Measurements from ENCODE around the gene GRK6.

GRK6 gene

GRCh38 chr5:177426566-177427210 lies at the start of gene GRK6:
TSS of gene GRK6 (plus strand) at chr5:177426676. CDS start at chr5:177426846, 170 bp downstream.
- DNase-seq = no peak

- DNase-seq = no peak
Observed at GRCh38 chr5:177377851-177378776, 48.4 kb upstream of the GRK6 start.

GRCh38 chr5:177378884-177379883 lies 47.3 kb upstream of the GRK6 start:
- no peak for DNase-seq

DNA sequence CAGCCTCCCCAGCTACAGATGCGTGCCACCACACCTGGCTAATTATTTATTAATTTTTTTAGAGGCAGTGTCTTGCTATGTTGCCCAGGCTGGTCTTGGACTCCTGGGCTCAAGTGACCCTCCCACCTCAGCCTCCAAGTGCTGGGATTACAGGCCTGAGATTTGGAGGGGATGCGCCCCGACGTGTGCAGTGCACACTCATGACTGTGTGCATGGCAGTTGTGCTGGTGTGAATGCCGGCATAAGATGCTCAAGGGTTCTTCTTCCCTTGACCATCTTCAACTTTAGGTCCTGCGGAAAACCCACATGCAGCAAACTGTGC lies 45.7 kb upstream of the GRK6 start:
- no peak for DNase-seq

GRCh38 chr5:177382423-177383029 lies 44.0 kb upstream of the GRK6 start:
- no peak for DNase-seq

- DNase-seq = no peak
Observed at GRCh38 chr5:177383181-177383580, 43.3 kb upstream of the GRK6 start.

- no peak for DNase-seq
Observed at GRCh38 chr5:177384134-177384533, 42.3 kb upstream of the GRK6 start, which contains the start of gene SLC34A1. TSS of gene SLC34A1 (plus strand) at chr5:177384434. CDS start at chr5:177385742, 1,308 bp downstream.

GRCh38 chr5:177385720-177386119 lies 40.8 kb upstream of the GRK6 start:
- no peak for DNase-seq

DNA sequence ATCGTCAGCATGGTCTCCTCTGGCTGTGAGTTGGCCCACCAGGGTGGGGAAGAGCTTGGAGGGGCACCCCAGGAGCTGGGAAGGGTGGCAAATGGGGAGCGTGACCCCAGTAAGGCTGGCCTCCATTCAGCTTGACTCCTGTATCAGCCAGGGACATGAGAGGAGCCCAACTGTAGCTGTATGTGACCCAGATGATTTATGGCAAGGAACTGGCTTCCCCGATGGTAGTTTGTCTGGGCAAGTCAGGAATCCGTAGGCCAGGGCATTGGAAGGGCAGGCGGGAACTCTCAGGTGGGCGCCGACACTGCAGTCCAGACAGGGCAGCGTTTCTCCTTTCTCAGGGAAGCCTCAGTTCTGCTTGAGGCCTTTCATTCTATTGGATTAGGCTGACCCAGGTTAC lies 39.9 kb upstream of the GRK6 start:
- no peak for DNase-seq

DNA sequence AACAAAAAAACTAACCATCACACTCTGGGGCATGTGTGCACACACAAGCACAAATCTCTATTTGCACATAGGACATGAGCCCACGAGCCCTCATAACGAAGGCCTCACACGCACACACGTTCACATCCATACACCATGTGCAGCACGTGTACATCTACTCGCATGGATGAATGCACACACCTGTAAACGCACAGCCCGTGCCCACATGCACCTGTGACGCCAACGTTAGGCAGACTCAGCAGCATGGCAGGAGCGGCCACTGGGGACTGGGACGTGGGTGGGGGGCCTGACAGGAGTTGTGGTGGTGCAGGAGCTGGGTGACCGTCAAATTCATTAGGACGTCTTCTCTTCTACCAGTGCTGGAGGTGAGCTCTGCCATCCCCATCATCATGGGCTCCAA lies 39.1 kb upstream of the GRK6 start:
- no peak for DNase-seq

GRCh38 chr5:177388521-177389052 lies 37.9 kb upstream of the GRK6 start:
- no peak for DNase-seq

- no peak for DNase-seq
Observed at GRCh38 chr5:177389241-177390169, 37.0 kb upstream of the GRK6 start.

GRCh38 chr5:177390363-177391300 lies 35.8 kb upstream of the GRK6 start:
- peak; percentile 55 to 75 for DNase-seq

GRCh38 chr5:177392765-177393164 lies 33.7 kb upstream of the GRK6 start:
- no peak for DNase-seq

DNA sequence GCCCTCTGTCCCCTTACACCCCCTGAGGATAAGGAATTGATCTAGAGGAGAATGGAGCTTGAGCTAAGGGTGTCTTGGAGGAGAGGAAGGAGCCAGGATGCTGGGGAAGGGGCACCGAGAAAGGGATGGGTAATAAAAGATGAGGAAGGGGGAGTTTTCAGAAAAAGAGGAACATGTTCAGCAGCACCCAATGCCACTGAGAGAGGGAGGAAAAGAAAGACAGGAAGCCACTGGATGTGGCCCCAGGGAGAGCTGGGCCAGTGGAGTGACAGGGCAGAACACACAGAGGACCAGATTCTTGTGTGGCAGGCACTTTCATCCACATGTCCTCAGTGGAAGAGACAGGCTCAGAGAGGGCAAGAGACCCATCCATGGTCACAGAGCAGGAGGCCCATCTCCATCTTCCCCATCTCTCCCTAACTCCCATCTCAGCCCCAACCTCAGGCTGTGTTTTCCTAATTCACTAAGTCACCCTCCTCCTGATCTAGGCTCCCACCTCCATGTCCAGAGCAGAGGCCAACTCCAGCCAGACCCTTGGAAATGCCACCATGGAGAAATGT lies 33.2 kb upstream of the GRK6 start:
- DNase-seq = no peak

DNA sequence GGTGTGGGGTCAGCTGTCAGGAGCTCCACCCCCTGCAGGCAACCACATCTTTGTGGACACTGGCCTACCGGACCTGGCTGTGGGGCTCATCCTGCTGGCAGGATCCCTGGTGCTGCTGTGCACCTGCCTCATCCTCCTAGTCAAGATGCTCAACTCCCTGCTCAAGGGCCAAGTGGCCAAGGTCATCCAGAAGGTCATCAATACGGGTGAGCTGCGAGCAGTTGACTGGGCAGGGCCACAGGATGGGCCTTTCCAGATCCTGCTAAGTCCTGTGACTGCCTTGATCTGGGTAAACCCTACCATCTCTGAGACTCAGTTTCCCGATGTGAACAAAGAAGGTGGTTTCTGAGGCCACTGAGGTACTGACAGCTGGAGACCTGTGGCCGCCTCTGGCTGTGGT lies 32.5 kb upstream of the GRK6 start:
- no peak for DNase-seq

DNA sequence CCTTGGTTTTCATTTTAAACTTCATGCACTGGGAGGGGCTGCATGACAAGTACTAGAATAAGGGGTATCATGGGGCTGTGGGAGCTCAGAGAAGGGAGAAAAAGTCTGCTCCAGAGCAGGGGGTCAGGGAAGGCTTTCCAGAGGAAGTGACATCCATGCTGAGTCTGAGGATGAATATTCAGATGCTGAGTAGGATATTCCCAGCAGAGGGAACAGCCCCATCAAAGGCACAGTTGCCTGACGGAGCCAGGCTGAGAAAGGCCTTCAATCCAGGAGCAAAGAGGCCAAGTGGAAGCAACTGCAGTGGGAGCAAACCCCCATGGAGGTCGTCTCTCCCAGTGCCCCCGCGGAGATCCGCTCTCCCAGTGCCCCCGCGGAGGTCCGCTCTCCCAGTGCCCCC lies 30.4 kb upstream of the GRK6 start:
- DNase-seq = no peak

GRCh38 chr5:177396807-177397206 lies 29.7 kb upstream of the GRK6 start:
- no peak for DNase-seq

DNA sequence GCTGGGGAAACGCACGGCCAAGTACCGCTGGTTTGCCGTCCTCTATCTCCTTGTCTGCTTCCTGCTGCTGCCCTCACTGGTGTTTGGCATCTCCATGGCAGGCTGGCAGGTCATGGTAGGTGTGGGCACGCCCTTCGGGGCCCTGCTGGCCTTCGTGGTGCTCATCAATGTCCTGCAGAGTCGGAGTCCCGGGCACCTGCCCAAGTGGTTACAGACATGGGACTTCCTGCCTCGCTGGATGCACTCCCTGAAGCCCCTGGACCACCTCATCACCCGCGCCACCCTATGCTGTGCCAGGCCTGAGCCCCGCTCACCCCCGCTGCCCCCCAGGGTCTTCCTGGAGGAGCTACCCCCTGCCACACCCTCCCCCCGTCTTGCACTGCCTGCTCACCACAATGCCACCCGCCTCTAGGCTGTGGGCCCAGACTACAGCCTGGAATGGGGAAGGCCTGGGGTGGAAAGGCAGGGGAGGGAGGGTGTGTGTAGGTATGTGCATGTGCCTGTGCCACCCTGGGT lies 28.5 kb upstream of the GRK6 start:
- no peak for DNase-seq
